ENCODE results near the gene CCDC78. TPM values are rescaled to one million over a fixed set of nuclear protein-coding genes. Genes with fewer than 3 reads are reported as not detected.

The CCDC78 gene
- total and polyA plus RNA-seq, 2 of the 13 experiments (the other 11 are each of a cell fraction or from before 2014, with no cell fraction given), result 0.53 to 1.5 TPM

DNA sequence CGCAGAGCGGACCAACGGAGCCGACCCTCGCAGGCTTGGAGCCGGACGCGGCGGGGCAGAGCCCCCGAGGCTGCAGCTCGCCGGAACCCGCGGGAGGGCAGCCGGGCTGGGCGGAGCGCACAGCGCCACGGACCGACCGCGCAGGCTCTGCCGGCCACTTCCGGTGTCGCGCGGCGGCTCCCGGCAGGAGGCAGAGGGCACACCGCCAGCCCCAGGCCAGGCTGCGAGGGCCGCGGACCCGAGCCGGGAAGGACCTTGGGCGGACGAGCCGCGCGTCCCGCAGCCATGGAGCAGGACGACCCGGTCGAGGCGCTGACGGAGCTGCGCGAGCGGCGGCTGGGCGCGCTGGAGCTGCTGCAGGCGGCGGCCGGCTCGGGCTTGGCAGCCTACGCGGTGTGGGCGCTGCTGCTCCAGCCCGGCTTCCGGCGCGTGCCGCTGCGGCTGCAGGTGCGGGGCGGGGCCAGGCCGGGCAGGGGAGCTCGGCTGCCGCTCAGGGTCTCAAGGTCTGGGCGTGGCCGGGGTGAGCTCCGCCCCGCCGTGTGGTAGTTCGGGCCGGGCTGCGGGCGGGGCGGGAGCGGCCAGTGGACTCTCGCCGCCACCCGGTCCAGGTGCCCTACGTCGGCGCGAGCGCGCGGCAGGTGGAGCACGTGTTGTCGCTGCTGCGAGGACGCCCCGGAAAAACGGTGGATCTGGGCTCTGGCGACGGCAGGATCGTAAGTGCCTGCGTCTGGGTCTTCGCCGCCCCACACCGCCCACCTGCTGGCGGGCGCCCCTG is 5.1 kb downstream of the CCDC78 start, which contains the start of gene ANTKMT (continued):
- TF ChIP-seq, protein P1, sequence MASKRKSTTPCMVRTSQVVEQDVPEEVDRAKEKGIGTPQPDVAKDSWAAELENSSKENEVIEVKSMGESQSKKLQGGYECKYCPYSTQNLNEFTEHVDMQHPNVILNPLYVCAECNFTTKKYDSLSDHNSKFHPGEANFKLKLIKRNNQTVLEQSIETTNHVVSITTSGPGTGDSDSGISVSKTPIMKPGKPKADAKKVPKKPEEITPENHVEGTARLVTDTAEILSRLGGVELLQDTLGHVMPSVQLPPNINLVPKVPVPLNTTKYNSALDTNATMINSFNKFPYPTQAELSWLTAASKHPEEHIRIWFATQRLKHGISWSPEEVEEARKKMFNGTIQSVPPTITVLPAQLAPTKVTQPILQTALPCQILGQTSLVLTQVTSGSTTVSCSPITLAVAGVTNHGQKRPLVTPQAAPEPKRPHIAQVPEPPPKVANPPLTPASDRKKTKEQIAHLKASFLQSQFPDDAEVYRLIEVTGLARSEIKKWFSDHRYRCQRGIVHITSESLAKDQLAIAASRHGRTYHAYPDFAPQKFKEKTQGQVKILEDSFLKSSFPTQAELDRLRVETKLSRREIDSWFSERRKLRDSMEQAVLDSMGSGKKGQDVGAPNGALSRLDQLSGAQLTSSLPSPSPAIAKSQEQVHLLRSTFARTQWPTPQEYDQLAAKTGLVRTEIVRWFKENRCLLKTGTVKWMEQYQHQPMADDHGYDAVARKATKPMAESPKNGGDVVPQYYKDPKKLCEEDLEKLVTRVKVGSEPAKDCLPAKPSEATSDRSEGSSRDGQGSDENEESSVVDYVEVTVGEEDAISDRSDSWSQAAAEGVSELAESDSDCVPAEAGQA (IDR thresholded peaks at IDR 0.05; ENCODE audit: low read depth), result no peak
- TF ChIP-seq, protein P1 (CRISPR knock-in tag; IDR thresholded peaks at IDR 0.05; ENCODE audit: borderline replicate concordance), result no peak; the same call in 1 of the 2 replicates
- TF ChIP-seq CHCHD3 (CRISPR knock-in tag; IDR thresholded peaks at IDR 0.05), result 0 out of 2 replicates have a peak, but pooled peaks have one; percentile 29
- TF ChIP-seq, protein P2, sequence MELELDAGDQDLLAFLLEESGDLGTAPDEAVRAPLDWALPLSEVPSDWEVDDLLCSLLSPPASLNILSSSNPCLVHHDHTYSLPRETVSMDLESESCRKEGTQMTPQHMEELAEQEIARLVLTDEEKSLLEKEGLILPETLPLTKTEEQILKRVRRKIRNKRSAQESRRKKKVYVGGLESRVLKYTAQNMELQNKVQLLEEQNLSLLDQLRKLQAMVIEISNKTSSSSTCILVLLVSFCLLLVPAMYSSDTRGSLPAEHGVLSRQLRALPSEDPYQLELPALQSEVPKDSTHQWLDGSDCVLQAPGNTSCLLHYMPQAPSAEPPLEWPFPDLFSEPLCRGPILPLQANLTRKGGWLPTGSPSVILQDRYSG (CRISPR knock-in tag; IDR thresholded peaks at IDR 0.05), result peak; percentile 51; the same call in 1 of the 2 replicates
- TF ChIP-seq, protein P3, sequence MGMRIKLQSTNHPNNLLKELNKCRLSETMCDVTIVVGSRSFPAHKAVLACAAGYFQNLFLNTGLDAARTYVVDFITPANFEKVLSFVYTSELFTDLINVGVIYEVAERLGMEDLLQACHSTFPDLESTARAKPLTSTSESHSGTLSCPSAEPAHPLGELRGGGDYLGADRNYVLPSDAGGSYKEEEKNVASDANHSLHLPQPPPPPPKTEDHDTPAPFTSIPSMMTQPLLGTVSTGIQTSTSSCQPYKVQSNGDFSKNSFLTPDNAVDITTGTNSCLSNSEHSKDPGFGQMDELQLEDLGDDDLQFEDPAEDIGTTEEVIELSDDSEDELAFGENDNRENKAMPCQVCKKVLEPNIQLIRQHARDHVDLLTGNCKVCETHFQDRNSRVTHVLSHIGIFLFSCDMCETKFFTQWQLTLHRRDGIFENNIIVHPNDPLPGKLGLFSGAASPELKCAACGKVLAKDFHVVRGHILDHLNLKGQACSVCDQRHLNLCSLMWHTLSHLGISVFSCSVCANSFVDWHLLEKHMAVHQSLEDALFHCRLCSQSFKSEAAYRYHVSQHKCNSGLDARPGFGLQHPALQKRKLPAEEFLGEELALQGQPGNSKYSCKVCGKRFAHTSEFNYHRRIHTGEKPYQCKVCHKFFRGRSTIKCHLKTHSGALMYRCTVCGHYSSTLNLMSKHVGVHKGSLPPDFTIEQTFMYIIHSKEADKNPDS (CRISPR knock-in tag; IDR thresholded peaks at IDR 0.05), result 0 out of 2 replicates have a peak, but pooled peaks have one; percentile 3
- TF ChIP-seq FOXK1 (CRISPR knock-in tag; IDR thresholded peaks at IDR 0.05; ENCODE audit: borderline replicate concordance, low read depth), result peak; percentile 19; the same call in 1 of the 2 replicates
- TF ChIP-seq NR2C2 (CRISPR knock-in tag; IDR thresholded peaks at IDR 0.05; ENCODE audit: borderline replicate concordance), result peak; percentile 83
- peak; percentile 69; the same call in 1 of the 2 replicates for TF ChIP-seq ZSCAN25 (CRISPR knock-in tag; IDR thresholded peaks at IDR 0.05)
- peak; percentile 66 for TF ChIP-seq FOXC1 (CRISPR knock-in tag; IDR thresholded peaks at IDR 0.05; ENCODE audit: borderline replicate concordance)
- TF ChIP-seq ZNF430 (CRISPR knock-in tag; IDR thresholded peaks at IDR 0.05), result peak; percentile 85
- 0 out of 2 replicates have a peak, but pooled peaks have one; percentile 68 for TF ChIP-seq ZNF773 (CRISPR knock-in tag; IDR thresholded peaks at IDR 0.05; ENCODE audit: borderline replicate concordance)
- TF ChIP-seq PAF1 (CRISPR knock-in tag; IDR thresholded peaks at IDR 0.05), result no peak
- TF ChIP-seq MEF2D (CRISPR knock-in tag; IDR thresholded peaks at IDR 0.05), result no peak
- TF ChIP-seq ZFP1 (CRISPR knock-in tag; IDR thresholded peaks at IDR 0.05), result no peak
